Left forelimb (tissue), 1 donor: ENCODE results near the gene CDH3.

Experiments used
- DNase-seq: peaks from one replicate; pipeline ENCODE4 v3.0.0-alpha.2; 2018; ENCODE audit warnings: low spot score

CDH3 gene

DNA sequence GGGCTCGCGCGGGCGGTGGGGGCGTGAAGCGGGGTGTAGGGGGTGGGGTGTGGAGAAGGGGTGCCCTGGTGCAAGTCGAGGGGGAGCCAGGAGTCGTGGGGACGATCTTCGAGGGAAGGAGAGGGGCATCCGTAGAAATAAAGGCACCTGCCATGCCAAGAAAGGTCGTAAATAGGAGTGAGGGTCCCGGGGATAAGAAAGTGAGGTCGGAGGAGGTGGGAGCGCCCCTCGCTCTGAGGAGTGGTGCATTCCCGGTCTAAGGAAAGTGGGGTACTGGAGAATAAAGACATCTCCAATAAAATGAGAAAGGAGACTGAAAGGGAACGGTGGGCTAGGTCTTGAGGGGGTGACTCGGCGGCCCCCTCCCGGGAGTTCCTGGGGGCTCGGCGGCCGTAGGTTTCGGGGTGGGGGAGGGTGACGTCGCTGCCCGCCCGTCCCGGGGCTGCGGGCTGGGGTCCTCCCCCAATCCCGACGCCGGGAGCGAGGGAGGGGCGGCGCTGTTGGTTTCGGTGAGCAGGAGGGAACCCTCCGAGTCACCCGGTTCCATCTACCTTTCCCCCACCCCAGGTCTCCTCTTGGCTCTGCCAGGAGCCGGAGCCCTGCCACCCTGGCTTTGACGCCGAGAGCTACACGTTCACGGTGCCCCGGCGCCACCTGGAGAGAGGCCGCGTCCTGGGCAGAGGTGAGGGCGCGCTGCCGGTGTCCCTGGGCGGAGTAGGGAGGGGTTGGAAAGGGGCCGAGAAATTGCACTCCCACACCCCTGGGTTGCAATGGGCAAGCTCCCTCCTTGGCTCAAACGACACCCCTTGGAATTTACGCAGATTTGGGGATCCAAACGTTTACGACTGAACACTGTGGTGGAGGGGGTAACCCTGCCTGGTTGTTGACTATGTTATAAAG, 92.9 kb downstream of the CDH3 start:
- no peak for DNase-seq

DNA sequence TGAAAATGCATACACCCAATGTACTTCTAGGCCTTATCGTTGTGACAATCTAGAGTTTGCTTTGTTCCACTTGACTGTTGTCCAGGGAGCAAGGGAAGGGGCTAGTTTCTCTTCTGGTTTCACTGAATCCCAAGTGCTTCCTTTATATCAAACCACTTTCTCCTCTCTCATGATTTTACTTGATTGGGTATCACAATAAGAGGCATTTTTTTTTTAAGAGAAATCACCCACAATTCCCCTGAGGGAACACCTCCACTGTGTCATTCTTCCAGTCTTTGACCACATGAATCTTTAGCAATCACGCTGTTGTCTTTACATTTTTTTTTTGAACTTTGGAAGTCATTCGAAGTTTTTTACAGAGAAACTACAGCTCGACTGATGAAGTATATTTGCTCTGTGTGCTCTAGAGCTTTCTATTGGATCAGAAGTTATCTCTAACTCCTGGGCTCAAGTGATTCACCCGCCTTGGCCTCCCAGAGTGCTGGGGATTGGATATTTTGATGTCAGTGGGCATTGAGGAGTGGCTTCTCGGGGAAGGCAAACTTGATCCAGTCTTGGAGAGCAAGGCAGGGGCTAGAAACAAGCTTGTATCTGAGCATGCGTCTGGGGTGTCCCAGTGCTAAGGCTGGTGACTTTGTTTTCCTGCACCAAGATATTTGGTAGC, 95.0 kb downstream of the CDH3 start:
- no peak for DNase-seq

DNA sequence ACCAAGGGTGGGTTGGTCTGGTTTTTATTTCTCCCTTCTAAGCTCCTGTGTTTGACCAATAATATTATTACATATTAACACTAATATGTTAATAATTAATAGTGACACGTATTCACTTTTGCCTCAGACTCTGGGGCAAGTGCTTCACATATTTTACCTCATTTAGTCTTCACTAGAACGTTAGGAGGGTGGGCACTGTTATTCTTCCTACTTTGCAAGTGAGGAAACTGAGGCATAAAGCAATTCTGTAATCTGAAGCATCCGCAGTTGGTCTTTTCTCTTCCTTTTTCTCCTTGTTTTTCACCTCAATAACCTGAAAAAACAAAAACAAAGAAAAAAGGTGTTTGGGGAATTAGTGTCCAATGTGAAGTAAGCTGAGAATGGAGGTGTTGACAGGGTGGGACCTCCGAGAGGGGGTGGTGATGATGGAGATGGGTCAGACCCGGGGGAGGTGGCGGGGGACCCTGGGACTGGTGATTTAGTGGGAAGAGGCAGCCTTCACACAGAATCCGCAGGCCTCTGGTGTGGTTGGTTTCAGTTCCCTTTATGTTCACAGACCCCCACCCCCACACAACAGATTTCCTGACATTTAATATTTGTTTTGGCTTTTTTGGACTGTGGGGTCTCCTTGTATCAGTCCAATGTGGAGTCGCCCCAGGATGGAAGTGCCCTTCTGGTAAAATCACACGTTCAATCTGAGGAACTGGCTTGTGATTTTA, 95.7 kb downstream of the CDH3 start:
- no peak for DNase-seq

DNA sequence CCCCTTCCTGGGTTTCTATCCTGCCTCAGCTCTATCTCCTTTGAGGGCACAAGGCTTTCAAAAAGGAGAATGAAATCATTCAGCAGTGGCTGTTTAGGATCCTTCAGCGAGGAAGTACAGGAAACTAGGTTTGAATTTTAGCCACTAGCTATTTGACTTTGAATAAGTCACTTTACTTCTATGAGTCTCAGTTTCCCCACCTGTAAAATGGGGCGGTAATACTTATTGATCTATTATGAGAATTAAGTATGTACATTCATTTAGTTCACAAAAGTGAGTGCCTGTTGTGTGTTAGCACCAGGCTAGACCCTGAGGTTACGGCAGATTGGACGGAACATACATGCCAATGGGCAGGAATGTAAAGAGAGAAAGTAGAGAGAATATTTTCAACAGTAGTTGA, 98.6 kb downstream of the CDH3 start:
- DNase-seq = no peak

DNA sequence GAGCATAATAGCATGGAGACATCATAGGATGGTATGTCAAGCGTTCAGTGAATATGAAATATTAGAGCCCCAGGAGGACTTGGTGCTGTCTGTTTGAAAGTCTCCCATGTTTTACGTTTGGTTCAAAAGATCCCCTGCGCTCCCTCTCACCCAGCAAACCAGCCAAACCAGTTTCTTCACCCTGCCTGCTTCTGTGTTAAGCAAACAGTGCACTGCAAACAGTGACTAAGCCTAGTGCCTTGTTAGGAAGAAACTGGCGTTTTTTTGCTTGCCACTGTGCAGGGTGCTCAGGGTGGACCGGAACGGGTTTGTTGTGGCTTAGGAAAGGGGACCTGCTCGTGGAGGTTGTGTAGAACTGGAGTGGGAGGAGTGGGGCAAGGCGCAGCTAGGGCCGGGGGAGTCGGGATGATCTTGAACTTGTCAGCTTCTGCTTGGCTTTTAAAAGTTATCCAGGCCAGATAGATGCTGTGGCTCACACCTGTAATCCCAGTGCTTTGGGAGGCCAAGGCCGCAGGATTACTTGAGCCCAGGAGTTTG, 99.7 kb downstream of the CDH3 start:
- DNase-seq = no peak

DNA sequence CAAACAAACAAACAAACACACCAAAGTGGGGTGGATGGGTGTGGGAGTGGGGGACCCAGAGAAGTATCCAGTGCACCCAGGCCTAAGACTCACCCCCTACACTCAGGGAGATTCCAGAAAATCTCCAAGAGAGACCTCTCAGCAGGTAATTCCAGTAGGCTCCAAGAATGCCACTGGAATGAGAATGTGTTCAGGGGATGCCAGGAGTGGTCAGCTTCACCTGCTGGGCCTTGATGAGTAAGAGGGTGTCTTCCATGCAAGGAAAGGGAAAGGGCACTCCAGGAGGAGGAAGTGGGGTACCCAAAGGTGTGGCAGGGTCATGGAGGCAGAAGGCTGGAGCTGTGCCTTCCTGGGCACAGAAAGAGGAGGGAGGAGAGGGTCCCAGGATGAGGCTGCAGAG, 101.8 kb downstream of the CDH3 start:
- no peak for DNase-seq

DNA sequence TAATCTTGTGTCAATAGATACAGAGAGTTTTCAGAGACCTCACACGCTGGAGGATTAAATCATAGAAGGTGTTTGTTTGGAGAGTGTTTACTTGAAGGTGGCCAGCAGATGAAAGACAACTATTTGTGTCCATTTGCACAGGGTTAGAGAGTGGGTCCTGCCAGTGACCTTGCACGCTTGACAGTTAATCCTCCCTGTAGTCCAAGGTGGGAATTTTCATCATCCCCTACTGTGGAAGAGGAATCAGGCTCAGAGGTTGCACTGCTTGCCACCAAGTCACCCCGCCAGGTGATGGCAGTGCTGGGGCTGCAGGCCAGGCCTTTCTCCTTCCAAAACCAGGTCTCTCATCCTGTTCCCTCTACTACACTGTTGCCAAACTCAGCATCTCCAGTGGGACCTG, 104.3 kb downstream of the CDH3 start:
- no peak for DNase-seq
